ENCODE results near the gene SVIL. TPM values are rescaled to one million over a fixed set of nuclear protein-coding genes. Genes with fewer than 3 reads are reported as not detected.

SVIL gene
- total and polyA plus RNA-seq, 2 experiments from 2014 or later, result 5.9 to 7.3 TPM

GRCh38 chr10:29649561-29650551 lies 15.1 kb upstream of the SVIL start:
- in situ Hi-C loops (cut with MboI), result no loop called here
- no peaks in the 10 kb centered on the region for H3K27me3 ChIP-seq (replicated peaks; ENCODE audit: insufficient read depth)
- no peak overlapping the region for H3K9ac ChIP-seq
- H3K79me2 ChIP-seq (ENCODE audit: insufficient read depth), result no peaks in the 10 kb centered on the region
- TF ChIP-seq EZH2phosphoT487 (IDR thresholded peaks at IDR 0.05; ENCODE audit: insufficient read depth, low read depth) (no peak), EZH2 (IDR thresholded peaks at IDR 0.05; ENCODE audit: insufficient read depth, poor library complexity, severe bottlenecking) (no peak)
- H3K27ac ChIP-seq, result no peak overlapping the region
- no peak overlapping the region for H3K4me2 ChIP-seq (ENCODE audit: unreplicated experiment)
- H3K4me1 ChIP-seq (ENCODE audit: insufficient read depth), result peaks cover 44% of the 10 kb centered on the region
- no peaks in the 10 kb centered on the region for H3K36me3 ChIP-seq (ENCODE audit: low read depth)
- no peaks in the 10 kb centered on the region for H4K20me1 ChIP-seq (ENCODE audit: insufficient read depth)
- no peaks in the 10 kb centered on the region for H3K9me3 ChIP-seq (ENCODE audit: low read depth)
- DNase-seq, result peak; percentile 28
- no peaks in the 10 kb centered on the region for H3K9me2 ChIP-seq (ENCODE audit: insufficient read depth)
- WGBS, 2 experiments (ENCODE audit: low coverage in 1 of 2, low lambda C conversion rate in 2 of 2, missing lambda C conversion rate in 2 of 2), result 75 to 81% methylated on average over 7 of the region's 7 CpGs
- H3K4me3 ChIP-seq, result no peak overlapping the region
- H3F3A ChIP-seq (ENCODE audit: insufficient read depth), result peaks cover 50% of the 10 kb centered on the region
- H2AFZ ChIP-seq, result no peak overlapping the region

- Histone ChIP-seq H4K20me1 (ENCODE audit: insufficient read depth) (no peaks in the 10 kb centered on the region), H3K9me3 (ENCODE audit: low read depth) (no peaks in the 10 kb centered on the region), H3K36me3 (ENCODE audit: low read depth) (no peaks in the 10 kb centered on the region), H3K4me1 (ENCODE audit: insufficient read depth) (peaks cover 44% of the 10 kb centered on the region), H3K9me2 (ENCODE audit: insufficient read depth) (no peaks in the 10 kb centered on the region), H3K4me2 (ENCODE audit: unreplicated experiment) (no peak overlapping the region), H3F3A (ENCODE audit: insufficient read depth) (peaks cover 56% of the 10 kb centered on the region), H3K27me3 (replicated peaks; ENCODE audit: insufficient read depth) (no peaks in the 10 kb centered on the region), H3K4me3 (no peak overlapping the region), H3K9ac (no peak overlapping the region), H3K79me2 (ENCODE audit: insufficient read depth) (no peaks in the 10 kb centered on the region), H3K27ac (no peak overlapping the region), H2AFZ (no peak overlapping the region)
- TF ChIP-seq EZH2 (IDR thresholded peaks at IDR 0.05; ENCODE audit: insufficient read depth, poor library complexity, severe bottlenecking) (no peak), EZH2phosphoT487 (IDR thresholded peaks at IDR 0.05; ENCODE audit: insufficient read depth, low read depth) (no peak)
- in situ Hi-C loops (cut with MboI), result no loop called here
- peak; percentile 55 for DNase-seq
- WGBS, 2 experiments (ENCODE audit: low coverage in 1 of 2, low lambda C conversion rate in 2 of 2, missing lambda C conversion rate in 2 of 2), result 53 to 72% methylated on average over 1 of the region's 1 CpG
Measured at GRCh38 chr10:29648983-29649268, 14.2 kb upstream of the SVIL start.

DNA sequence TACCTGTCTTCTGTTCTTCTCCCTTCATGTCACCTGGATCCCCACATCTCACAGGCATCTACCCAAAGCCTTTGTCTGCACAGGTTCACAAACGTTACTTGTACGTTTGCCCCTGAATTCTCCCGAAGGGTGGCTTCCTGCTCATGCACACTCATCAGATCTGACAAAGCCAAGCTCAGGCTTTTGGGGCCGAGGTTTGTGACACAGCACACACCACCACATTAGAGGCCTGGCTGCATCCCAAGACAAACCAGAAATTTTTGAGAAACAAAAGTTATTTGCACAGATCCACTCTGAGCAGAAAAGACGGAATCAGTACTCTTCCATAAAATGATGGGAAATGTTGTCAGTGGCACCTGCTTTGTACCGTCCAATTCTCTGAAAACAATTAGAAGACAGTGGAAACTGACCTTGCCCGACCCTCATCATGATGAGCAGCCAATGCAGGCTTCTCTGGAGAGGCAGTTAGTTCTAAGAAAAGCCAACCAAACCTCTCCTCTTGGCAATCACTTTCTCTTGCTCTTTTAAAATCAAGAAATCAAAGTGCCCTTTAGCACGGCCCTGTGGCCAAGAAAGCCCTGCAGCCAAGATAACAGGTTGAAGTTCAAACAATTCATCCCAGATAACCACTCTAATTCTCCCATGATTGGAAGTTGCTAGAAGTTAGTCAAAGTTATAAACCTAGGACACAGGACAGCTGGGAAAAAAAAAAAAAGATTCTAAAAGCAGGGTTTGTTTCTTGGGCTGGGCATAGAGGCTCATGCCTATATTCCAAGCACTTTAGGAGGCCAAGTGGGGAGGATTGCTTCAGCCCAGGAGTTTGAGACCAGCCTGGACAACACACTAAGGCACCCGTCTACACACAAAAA lies 13.6 kb upstream of the SVIL start:
- Histone ChIP-seq H3K9ac (no peak overlapping the region), H3K27me3 (replicated peaks; ENCODE audit: insufficient read depth) (no peaks in the 10 kb centered on the region), H3K79me2 (ENCODE audit: insufficient read depth) (no peaks in the 10 kb centered on the region), H3K4me2 (ENCODE audit: unreplicated experiment) (no peak overlapping the region), H3K9me3 (ENCODE audit: low read depth) (no peaks in the 10 kb centered on the region), H3K9me2 (ENCODE audit: insufficient read depth) (no peaks in the 10 kb centered on the region), H4K20me1 (ENCODE audit: insufficient read depth) (no peaks in the 10 kb centered on the region), H3K4me3 (no peak overlapping the region), H3K27ac (no peak overlapping the region), H3K36me3 (ENCODE audit: low read depth) (no peaks in the 10 kb centered on the region), H3F3A (ENCODE audit: insufficient read depth) (peaks cover 56% of the 10 kb centered on the region), H2AFZ (no peak overlapping the region), H3K4me1 (ENCODE audit: insufficient read depth) (peaks cover 48% of the 10 kb centered on the region)
- TF ChIP-seq EZH2phosphoT487 (IDR thresholded peaks at IDR 0.05; ENCODE audit: insufficient read depth, low read depth) (no peak), EZH2 (IDR thresholded peaks at IDR 0.05; ENCODE audit: insufficient read depth, poor library complexity, severe bottlenecking) (no peak)
- DNase-seq, result peak; percentile 44
- WGBS, 2 experiments (ENCODE audit: low coverage in 1 of 2, low lambda C conversion rate in 2 of 2, missing lambda C conversion rate in 2 of 2), result 54 to 55% methylated on average over 9 of the region's 9 CpGs
- in situ Hi-C loops (cut with MboI), result no loop called here

- 41 to 45% methylated on average over 5 of the region's 5 CpGs for WGBS, 2 experiments (ENCODE audit: low coverage in 1 of 2, low lambda C conversion rate in 2 of 2, missing lambda C conversion rate in 2 of 2)
- H3K79me2 ChIP-seq (ENCODE audit: insufficient read depth), result no peaks in the 10 kb centered on the region
- peak overlapping the region; percentile 30 for H3K4me3 ChIP-seq
- H2AFZ ChIP-seq, result no peak overlapping the region
- no peaks in the 10 kb centered on the region for H4K20me1 ChIP-seq (ENCODE audit: insufficient read depth)
- no peaks in the 10 kb centered on the region for H3K9me3 ChIP-seq (ENCODE audit: low read depth)
- TF ChIP-seq EZH2phosphoT487 (IDR thresholded peaks at IDR 0.05; ENCODE audit: insufficient read depth, low read depth), result no peak
- no peak for TF ChIP-seq EZH2 (IDR thresholded peaks at IDR 0.05; ENCODE audit: insufficient read depth, poor library complexity, severe bottlenecking)
- in situ Hi-C loops (cut with MboI), result no loop called here
- peaks cover 56% of the 10 kb centered on the region for H3K4me1 ChIP-seq (ENCODE audit: insufficient read depth)
- H3K36me3 ChIP-seq (ENCODE audit: low read depth), result no peaks in the 10 kb centered on the region
- H3F3A ChIP-seq (ENCODE audit: insufficient read depth), result peaks cover 59% of the 10 kb centered on the region
- H3K9me2 ChIP-seq (ENCODE audit: insufficient read depth), result no peaks in the 10 kb centered on the region
- peak overlapping the region; percentile 46; the same call in 1 of the 2 replicates for H3K27ac ChIP-seq
- no peaks in the 10 kb centered on the region for H3K27me3 ChIP-seq (replicated peaks; ENCODE audit: insufficient read depth)
- no peak for DNase-seq
- H3K4me2 ChIP-seq (ENCODE audit: unreplicated experiment), result peak overlapping the region; percentile 68
- H3K9ac ChIP-seq, result no peak overlapping the region
Measured at GRCh38 chr10:29647478-29647877, 12.7 kb upstream of the SVIL start.

All from GM23248 (cell line).